Fibroblast of lung (primary cell): ENCODE results near the gene OGFR. TPM values are rescaled to one million over a fixed set of nuclear protein-coding genes. Genes with fewer than 3 reads are reported as not detected.

ENCODE experiments used
- DNase-seq, 2 donors: peaks; one replicate each; pipeline versions ENCODE4 v3.0.0 to v3.0.0-alpha.2; 2010; ENCODE audit warnings: low read depth in 2 of 2
- H2AFZ ChIP-seq: 2 replicates; pipeline ENCODE4 v1.5.1; 2012; ENCODE audit warnings: low read length, control low read depth, inconsistent platforms
- H3K27ac ChIP-seq: 2 replicates; pipeline ENCODE4 v1.5.1; 2011; ENCODE audit warnings: low read length, control low read depth; ENCODE audit not compliant: insufficient read depth
- H3K27me3 ChIP-seq: 2 replicates; pipeline ENCODE4 v1.5.1; 2011; ENCODE audit warnings: mild to moderate bottlenecking, low read length; ENCODE audit not compliant: control insufficient read depth, insufficient read depth
- H3K36me3 ChIP-seq: 2 replicates; pipeline ENCODE4 v1.5.1; 2011; ENCODE audit warnings: low read length; ENCODE audit not compliant: control insufficient read depth, insufficient read depth
- H3K4me1 ChIP-seq: 2 replicates; pipeline ENCODE4 v1.5.1; 2011; ENCODE audit warnings: low read length; ENCODE audit not compliant: control insufficient read depth, insufficient read depth; ENCODE audit errors: extremely low read depth
- H3K4me2 ChIP-seq: 2 replicates; pipeline ENCODE4 v1.5.1; 2011; ENCODE audit warnings: low read length, control low read depth; ENCODE audit not compliant: insufficient read depth; ENCODE audit errors: extremely low read depth
- H3K4me3 ChIP-seq, 4 experiments: fragments of 200-600 bp in 1 of 4; sonication (generic) in 1 of 4; replicated peaks in 1 of 4; 2 replicates each; pipeline ENCODE4 v1.5.1; 2011 to 2016; ENCODE audit warnings: low read length in 4 of 4, low read depth in 3 of 4, mild to moderate bottlenecking in 3 of 4, control low read depth in 2 of 4, inconsistent platforms in 1 of 4, mixed read lengths in 1 of 4; ENCODE audit not compliant: insufficient read depth in 1 of 4; ENCODE audit errors: control extremely low read depth in 1 of 4
- H3K79me2 ChIP-seq: 2 replicates; pipeline ENCODE4 v1.5.1; 2012; ENCODE audit warnings: mild to moderate bottlenecking, low read length, inconsistent platforms; ENCODE audit not compliant: control insufficient read depth, insufficient read depth
- H3K9ac ChIP-seq: 2 replicates; pipeline ENCODE4 v1.5.1; 2011; ENCODE audit warnings: mild to moderate bottlenecking, low read length, control low read depth; ENCODE audit not compliant: insufficient read depth
- H3K9me3 ChIP-seq: 2 replicates; pipeline ENCODE4 v1.5.1; 2012; ENCODE audit warnings: low read depth, low read length; ENCODE audit not compliant: control insufficient read depth, insufficient read depth
- H4K20me1 ChIP-seq: 2 replicates; pipeline ENCODE4 v1.5.1; 2011; ENCODE audit warnings: low read length; ENCODE audit not compliant: control insufficient read depth, insufficient read depth; ENCODE audit errors: extremely low read depth
- CTCF ChIP-seq, 2 donors: IDR thresholded peaks in 1 of 2; conservative IDR thresholded peaks in 1 of 2; 1 replicate in 1 of 2; 2 replicates in 1 of 2; pipeline ENCODE4 v1.5.1; 2011 to 2012; ENCODE audit warnings: low read length in 2 of 2, control low read depth in 1 of 2, inconsistent platforms in 1 of 2, low read depth in 1 of 2, mild to moderate bottlenecking in 1 of 2
- EZH2 ChIP-seq: IDR thresholded peaks from 2 replicates; pipeline ENCODE4 v1.5.1; 2012; ENCODE audit warnings: low read length, control low read depth, mild to moderate bottlenecking; ENCODE audit errors: missing control alignments
- polyA plus RNA-seq, 2 donors: library from polyadenylated mRNA; depleted of rRNA in 1 of 2; stranded (reverse) in 1 of 2; unstranded in 1 of 2; fragments of >200 nt; gene quantifications; 2 replicates each; pipeline ENCODE4 v1.2.1, GENCODE V29; 2011 to 2012; ENCODE audit warnings: missing spikeins in 1 of 2
- total RNA-seq: library from RNA; depleted of rRNA; stranded (reverse); fragments of >200 nt; gene quantifications from 2 replicates; pipeline ENCODE4 v1.2.1, GENCODE V29; 2014

OGFR gene
- total and polyA plus RNA-seq, 2 donors (not counting 1 experiment from before 2014, with no cell fraction given): 19.7 to 34.0 TPM

GRCh38 chr20:62843656-62844055, 39.0 kb downstream of the OGFR start:
- H4K20me1 ChIP-seq: no peaks in the 10 kb centered on the region
- H3K4me2 ChIP-seq: no peak overlapping the region
- DNase-seq: no peak
- no peaks in the 10 kb centered on the region for H3K9me3 ChIP-seq
- TF ChIP-seq EZH2 (no peak), CTCF (conservative IDR thresholded peaks at IDR 0.05 in 1 of 2, IDR thresholded peaks at IDR 0.05 in 1 of 2; ENCODE audit: low read depth in 1 of 2, low read length in 2 of 2) (no peak)
- H3K36me3 ChIP-seq: no peaks in the 10 kb centered on the region
- H3K9ac ChIP-seq: no peak overlapping the region
- H2AFZ ChIP-seq: no peak overlapping the region
- no peaks in the 10 kb centered on the region for H3K27me3 ChIP-seq
- no peaks in the 10 kb centered on the region for H3K4me1 ChIP-seq
- H3K79me2 ChIP-seq: no peaks in the 10 kb centered on the region
- no peak overlapping the region for H3K4me3 ChIP-seq
- H3K27ac ChIP-seq: no peak overlapping the region

GRCh38 chr20:62844182-62844581, 39.5 kb downstream of the OGFR start:
- Histone ChIP-seq H3K27ac (no peak overlapping the region), H3K9me3 (no peaks in the 10 kb centered on the region), H3K4me2 (no peak overlapping the region), H3K4me1 (no peaks in the 10 kb centered on the region), H3K36me3 (no peaks in the 10 kb centered on the region), H3K4me3 (no peak overlapping the region), H3K27me3 (no peaks in the 10 kb centered on the region), H3K79me2 (no peaks in the 10 kb centered on the region), H3K9ac (no peak overlapping the region), H4K20me1 (no peaks in the 10 kb centered on the region), H2AFZ (no peak overlapping the region)
- no peak for DNase-seq
- TF ChIP-seq CTCF (conservative IDR thresholded peaks at IDR 0.05 in 1 of 2, IDR thresholded peaks at IDR 0.05 in 1 of 2; ENCODE audit: low read depth in 1 of 2, low read length in 2 of 2) (no peak), EZH2 (no peak)

GRCh38 chr20:62845416-62846160, 41.0 kb downstream of the OGFR start:
- H3K9ac ChIP-seq: no peak overlapping the region
- no peak for TF ChIP-seq CTCF (conservative IDR thresholded peaks at IDR 0.05 in 1 of 2, IDR thresholded peaks at IDR 0.05 in 1 of 2; ENCODE audit: low read depth in 1 of 2, low read length in 2 of 2)
- no peak for TF ChIP-seq EZH2
- H3K27me3 ChIP-seq: no peaks in the 10 kb centered on the region

More at GRCh38 chr20:62845416-62846160, 41.0 kb downstream of the OGFR start:
- Histone ChIP-seq H2AFZ (no peak overlapping the region), H4K20me1 (no peaks in the 10 kb centered on the region), H3K4me1 (no peaks in the 10 kb centered on the region), H3K36me3 (peaks cover 2% of the 10 kb centered on the region), H3K4me2 (no peak overlapping the region), H3K4me3 (no peak overlapping the region), H3K27ac (no peak overlapping the region), H3K9me3 (no peaks in the 10 kb centered on the region), H3K79me2 (no peaks in the 10 kb centered on the region)
- DNase-seq: peak in 1 of 2 donors; percentile 78
